ENCODE data around the gene TMEM51.

The TMEM51 gene

DNA sequence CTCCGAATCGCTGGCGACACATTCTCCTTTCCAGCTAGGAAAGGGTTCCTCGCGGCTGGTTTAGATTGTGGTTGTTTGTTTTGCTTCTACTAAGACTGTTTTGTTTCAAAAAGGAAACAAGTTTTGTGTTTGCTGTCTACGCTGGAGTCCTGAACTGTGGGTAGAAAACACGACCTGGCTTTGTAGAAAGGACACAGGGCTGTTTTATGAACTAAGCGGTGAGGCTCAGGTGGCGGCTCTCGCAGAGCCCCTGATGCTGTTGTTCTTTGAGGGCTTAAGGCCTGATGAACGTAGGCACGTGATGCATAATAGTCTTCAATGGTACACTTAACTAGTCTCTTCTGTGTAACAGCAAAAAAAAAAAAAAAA is 66.5 kb downstream of the TMEM51 start:
- no peak overlapping the region for H3K4me3 ChIP-seq (ENCODE audit: low read depth, low read length)
- TF ChIP-seq, protein P1, sequence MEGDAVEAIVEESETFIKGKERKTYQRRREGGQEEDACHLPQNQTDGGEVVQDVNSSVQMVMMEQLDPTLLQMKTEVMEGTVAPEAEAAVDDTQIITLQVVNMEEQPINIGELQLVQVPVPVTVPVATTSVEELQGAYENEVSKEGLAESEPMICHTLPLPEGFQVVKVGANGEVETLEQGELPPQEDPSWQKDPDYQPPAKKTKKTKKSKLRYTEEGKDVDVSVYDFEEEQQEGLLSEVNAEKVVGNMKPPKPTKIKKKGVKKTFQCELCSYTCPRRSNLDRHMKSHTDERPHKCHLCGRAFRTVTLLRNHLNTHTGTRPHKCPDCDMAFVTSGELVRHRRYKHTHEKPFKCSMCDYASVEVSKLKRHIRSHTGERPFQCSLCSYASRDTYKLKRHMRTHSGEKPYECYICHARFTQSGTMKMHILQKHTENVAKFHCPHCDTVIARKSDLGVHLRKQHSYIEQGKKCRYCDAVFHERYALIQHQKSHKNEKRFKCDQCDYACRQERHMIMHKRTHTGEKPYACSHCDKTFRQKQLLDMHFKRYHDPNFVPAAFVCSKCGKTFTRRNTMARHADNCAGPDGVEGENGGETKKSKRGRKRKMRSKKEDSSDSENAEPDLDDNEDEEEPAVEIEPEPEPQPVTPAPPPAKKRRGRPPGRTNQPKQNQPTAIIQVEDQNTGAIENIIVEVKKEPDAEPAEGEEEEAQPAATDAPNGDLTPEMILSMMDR (IDR thresholded peaks at IDR 0.05; ENCODE audit: low read depth, low read length) = no peak

DNA sequence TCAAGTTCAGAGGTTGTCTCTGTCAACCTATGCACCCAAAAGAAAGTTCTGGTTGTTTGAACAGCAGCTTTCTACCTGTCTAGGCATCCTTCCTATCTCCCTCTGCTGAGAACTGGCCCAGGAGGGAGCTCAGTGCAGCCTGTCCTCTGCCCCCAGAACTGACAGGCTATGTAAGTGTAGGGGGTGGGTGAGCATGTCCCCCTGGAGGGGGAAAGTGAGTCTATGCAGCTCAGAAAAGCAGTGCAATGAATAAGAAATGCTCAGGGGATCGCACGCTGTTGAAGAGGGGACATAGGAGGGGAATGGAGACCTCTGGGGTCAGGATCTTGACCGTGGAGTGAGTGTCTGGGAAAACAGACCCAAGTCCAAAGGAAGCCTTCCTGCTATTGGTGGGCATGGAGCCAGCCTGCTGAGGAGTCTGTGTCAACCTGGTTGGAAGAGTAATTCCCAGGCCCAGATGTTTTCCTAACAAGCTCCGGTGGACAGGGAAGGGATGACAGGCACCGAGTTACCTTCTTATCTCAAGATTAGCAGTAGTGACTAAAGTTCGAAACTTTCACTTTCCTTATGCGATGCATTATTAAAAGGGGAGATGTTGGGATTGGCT is 67.4 kb downstream of the TMEM51 start:
- H3K4me3 ChIP-seq (ENCODE audit: low read depth, low read length) = no peak overlapping the region
- TF ChIP-seq, protein P1 (IDR thresholded peaks at IDR 0.05; ENCODE audit: low read depth, low read length) = no peak

DNA sequence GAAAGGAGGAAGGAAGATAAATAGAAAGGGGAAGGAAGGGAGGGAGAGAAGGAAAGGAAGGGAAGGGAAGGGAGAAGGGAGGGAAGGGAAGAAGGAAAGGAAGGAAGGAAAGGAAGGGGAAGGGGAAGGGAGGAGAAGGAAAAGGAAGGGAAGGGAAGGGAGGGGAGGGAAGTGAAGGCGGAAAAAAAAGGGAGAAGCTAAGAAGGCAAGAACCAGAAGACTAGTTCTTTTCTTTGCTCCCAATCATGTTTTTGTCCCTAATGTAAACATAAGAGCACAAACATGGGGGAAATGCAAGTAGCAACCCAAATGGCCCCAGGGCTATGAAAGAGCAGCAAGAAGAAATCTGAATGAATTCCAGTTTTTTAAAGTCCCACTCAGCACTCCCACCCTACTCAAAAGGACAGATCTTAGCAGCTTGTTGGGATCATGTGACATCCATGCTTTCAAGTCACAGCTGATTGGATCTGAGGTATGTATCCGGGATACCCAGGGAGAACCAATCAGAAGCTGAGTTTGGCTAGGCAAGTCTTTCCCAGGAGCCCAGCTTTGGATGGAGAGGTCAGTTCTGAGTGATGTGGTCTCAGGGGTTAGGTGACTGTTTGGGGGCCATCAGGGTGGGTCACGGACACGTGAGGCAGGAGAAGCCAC is 69.2 kb downstream of the TMEM51 start:
- H3K4me3 ChIP-seq (ENCODE audit: low read depth, low read length) = no peak overlapping the region
- TF ChIP-seq, protein P1 (IDR thresholded peaks at IDR 0.05; ENCODE audit: low read depth, low read length) = no peak

DNA sequence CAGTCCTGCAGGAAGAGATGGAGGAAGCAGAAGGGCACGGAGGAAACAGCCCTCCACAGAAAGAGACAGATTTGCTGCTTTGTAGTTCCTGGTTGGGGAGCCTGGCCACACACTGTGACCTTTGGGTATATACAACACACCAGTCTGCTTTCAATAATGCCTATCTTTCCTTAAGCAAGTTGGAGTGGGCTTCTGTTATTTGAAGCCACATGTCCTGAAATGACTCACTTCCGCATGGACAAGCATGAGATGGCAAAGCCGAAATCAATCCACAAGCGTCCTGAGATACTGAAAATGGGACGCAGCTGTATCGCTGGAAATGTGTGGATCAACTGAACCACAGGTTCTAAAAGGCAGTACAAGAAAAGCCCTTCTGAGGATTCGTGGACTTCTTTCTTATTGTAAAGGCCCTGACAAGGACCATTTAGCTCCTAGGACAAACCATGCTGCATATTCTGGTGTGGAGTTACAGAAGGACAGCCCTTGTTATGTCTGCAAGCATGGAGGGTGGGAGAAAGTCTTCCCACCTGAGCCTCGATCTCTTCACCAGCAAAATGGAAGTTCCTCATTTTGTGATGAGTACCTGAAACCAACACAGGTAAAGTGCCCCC is 70.8 kb downstream of the TMEM51 start:
- TF ChIP-seq, protein P1 (IDR thresholded peaks at IDR 0.05; ENCODE audit: low read depth, low read length) = no peak
- no peak overlapping the region for H3K4me3 ChIP-seq (ENCODE audit: low read depth, low read length)

DNA sequence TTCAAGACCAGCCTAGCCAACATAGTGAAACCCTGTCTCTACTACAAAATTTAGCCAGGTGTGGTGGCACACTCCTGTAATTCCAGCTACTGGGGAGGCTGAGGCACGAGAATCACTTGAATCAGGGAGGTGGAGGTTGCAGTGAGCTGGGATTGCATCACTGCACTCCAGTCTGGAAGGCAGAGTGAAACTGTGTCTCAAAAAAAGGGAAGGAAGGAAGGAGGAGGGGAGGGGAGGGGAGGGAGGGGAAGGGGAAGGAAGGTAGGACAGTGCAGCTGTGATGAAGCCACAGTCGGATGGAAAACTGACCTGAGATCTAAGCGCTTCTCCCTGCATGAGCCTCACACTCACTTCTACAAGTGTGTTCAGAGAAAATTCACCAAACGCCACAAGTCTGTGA is 71.4 kb downstream of the TMEM51 start:
- TF ChIP-seq, protein P1 (IDR thresholded peaks at IDR 0.05; ENCODE audit: low read depth, low read length) = no peak

DNA sequence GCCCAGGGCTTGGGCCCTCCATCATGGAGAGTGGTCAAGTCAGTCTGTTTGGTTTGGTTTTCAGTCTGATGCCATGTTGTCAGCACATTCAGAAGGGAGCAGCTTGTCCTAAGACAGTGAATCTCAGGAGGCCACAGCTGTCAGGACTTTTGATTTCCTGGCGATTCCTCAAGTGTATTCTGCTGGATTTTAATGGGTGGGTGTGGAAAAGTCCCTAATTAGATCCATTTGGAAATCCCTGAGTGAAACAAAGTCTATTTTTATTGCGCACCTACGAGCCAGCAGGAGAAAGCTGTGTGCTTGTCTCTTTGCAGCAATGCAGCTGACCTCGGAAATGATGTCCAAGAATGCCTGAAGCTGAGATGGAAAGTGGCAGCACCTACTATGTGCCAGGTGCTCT is 71.9 kb downstream of the TMEM51 start:
- no peak overlapping the region for H3K4me3 ChIP-seq (ENCODE audit: low read depth, low read length)
- TF ChIP-seq, protein P1 (IDR thresholded peaks at IDR 0.05; ENCODE audit: low read depth, low read length) = no peak

More for the DNA sequence above, 71.4 kb downstream of the TMEM51 start:
- H3K4me3 ChIP-seq (ENCODE audit: low read depth, low read length) = no peak overlapping the region

Data from WI38 (cell line).